Right kidney (tissue), 9 donors: ENCODE results near the gene CHST12.

Experiments used
- DNase-seq: peaks from one replicate; pipeline ENCODE4 v3.0.0-alpha.2; 2016
- long read RNA-seq, 8 donors: transcript quantifications; one replicate each; lab custom pipeline, GENCODE V29; 2026

The CHST12 gene
- long read RNA-seq, donor 1, full-length matches to known transcripts, result 17 of 17 reads
- long read RNA-seq, donor 1, partial matches to known transcripts, result 0 of 17 reads
- long read RNA-seq, donor 1, other reads (novel, unspliced or antisense), result 0 of 17 reads
- long read RNA-seq, donor 2, full-length matches to known transcripts, result 7 of 7 reads
- long read RNA-seq, donor 2, partial matches to known transcripts, result 0 of 7 reads
- long read RNA-seq, donor 2, other reads (novel, unspliced or antisense), result 0 of 7 reads
- long read RNA-seq, donor 3, full-length matches to known transcripts, result 4 of 4 reads
- long read RNA-seq, donor 3, partial matches to known transcripts, result 0 of 4 reads
- long read RNA-seq, donor 3, other reads (novel, unspliced or antisense), result 0 of 4 reads
- long read RNA-seq, donor 4, full-length matches to known transcripts, result 5 of 5 reads
- long read RNA-seq, donor 4, partial matches to known transcripts, result 0 of 5 reads
- long read RNA-seq, donor 4, other reads (novel, unspliced or antisense), result 0 of 5 reads
- long read RNA-seq, donor 5, full-length matches to known transcripts, result 10 of 10 reads
- long read RNA-seq, donor 5, partial matches to known transcripts, result 0 of 10 reads
- long read RNA-seq, donor 5, other reads (novel, unspliced or antisense), result 0 of 10 reads
- long read RNA-seq, donor 6, full-length matches to known transcripts, result 9 of 23 reads
- long read RNA-seq, donor 6, partial matches to known transcripts, result 9 of 23 reads
- long read RNA-seq, donor 6, other reads (novel, unspliced or antisense), result 5 of 23 reads
- long read RNA-seq, donor 7, full-length matches to known transcripts, result 11 of 26 reads
- long read RNA-seq, donor 7, partial matches to known transcripts, result 15 of 26 reads
- long read RNA-seq, donor 7, other reads (novel, unspliced or antisense), result 0 of 26 reads
- long read RNA-seq, donor 8, full-length matches to known transcripts, result 11 of 11 reads
- long read RNA-seq, donor 8, partial matches to known transcripts, result 0 of 11 reads
- long read RNA-seq, donor 8, other reads (novel, unspliced or antisense), result 0 of 11 reads

- DNase-seq, result peak; percentile 87
Observed at GRCh38 chr7:2403014-2403717, at the start of gene CHST12. Gene CHST12, plus strand, starts transcription at chr7:2403611. Its CDS starts 29,029 bp downstream, at chr7:2432640.

GRCh38 chr7:2353936-2354185 lies 49.5 kb upstream of the CHST12 start:
- no peak for DNase-seq

- peak; percentile 100 for DNase-seq
Observed at GRCh38 chr7:2354186-2354938, 49.0 kb upstream of the CHST12 start, which contains the start of gene EIF3B. Gene EIF3B, plus strand, starts transcription at chr7:2354827. Its CDS starts 95 bp downstream, at chr7:2354922.

- DNase-seq, result peak; percentile 56
Observed at GRCh38 chr7:2354939-2355704, 48.3 kb upstream of the CHST12 start.

- no peak for DNase-seq
Observed at GRCh38 chr7:2355705-2356008, 47.8 kb upstream of the CHST12 start.

DNA sequence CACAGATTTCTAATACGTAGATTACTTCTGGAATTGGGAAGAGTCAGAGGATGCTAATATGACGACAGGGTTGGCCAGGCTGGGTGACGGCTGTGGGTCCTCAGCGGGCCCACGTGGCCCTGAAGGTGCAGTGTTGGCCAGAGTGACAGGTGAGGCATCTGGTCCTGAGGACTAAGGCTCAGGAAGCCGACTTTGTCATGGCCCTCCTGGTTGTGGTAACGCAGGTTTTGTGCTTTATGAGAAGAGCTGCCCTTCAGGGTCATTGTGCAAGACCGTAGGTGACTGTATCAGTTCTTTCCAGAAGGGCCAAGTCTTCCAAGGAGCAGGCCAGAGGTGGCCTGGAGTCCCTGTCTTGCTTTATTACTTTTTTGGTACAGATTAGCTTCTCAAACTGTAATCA lies 46.2 kb upstream of the CHST12 start:
- no peak for DNase-seq

- no peak for DNase-seq
Observed at GRCh38 chr7:2357571-2357970, 45.8 kb upstream of the CHST12 start.

GRCh38 chr7:2358968-2359527 lies 44.4 kb upstream of the CHST12 start:
- no peak for DNase-seq

- no peak for DNase-seq
Observed at GRCh38 chr7:2359610-2360009, 43.8 kb upstream of the CHST12 start.

- no peak for DNase-seq
Observed at GRCh38 chr7:2360796-2361195, 42.6 kb upstream of the CHST12 start.

DNA sequence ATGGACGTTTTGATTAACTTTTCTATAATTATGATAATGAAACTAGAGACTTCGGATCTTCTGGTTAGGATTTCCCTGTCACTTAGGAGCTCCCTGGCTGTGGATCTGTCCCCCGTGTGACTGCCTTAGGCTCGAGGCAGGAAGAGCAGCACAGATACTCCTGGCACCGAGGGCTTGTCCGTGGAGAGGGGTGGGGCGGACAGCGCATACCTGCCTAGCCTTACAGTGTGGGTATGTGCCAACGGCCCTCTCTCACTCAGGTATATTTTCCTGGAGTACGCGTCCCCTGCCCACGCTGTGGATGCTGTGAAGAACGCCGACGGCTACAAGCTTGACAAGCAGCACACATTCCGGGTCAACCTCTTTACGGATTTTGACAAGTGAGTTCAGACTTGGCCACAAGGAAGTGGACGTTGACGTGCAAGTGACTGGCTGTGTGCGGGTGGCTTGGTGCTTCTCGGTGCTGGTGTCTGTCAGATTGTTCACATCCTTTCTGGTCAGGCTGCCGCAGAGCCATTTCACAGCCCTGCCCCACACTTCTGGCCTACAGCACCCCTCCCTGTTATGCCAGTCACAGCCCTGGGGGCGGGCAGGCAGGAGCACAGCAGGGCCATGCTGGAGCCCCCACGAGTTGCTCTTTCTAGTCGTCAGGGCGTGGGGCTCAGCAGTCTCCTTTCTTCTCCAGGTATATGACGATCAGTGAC lies 40.9 kb upstream of the CHST12 start:
- no peak for DNase-seq

DNA sequence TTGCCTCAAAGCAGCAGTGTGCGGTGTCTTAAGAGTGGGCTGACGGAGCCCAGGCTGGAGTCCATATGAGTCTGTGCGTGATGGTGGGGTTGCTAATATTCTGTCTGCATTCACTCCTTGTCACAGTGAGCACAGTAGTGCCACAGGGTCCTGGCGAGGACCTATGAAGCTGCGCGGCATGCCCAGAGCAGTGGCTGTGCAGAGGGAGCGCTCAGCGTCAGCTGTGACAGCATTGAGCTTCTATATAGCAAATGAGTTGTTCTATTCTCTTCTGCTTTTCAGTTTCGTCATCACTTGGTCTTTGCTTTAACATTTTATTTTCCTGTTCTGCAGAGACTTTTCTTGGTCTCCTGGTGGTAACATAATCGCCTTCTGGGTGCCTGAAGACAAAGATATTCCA lies 34.3 kb upstream of the CHST12 start:
- no peak for DNase-seq

DNA sequence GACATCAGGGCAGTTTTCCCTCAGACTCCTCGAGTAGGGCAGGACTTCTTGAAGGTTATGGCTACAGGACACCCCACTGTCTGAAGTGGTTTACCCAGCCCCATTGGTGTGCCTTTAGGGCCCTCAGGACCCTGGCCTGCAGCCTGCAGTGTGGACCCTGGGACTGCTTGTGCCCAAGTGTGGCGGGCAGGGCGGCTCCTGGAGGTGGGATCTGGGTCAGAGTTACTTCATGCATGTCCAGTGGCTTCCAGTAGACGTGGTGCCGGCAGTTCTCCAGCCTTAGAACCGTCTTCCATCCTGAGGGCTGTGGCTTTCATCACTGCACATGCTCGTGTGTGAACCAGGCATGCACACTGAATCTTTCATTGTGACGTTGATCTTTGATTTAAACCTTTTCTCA lies 32.1 kb upstream of the CHST12 start:
- no peak for DNase-seq

GRCh38 chr7:2372724-2373123 lies 30.7 kb upstream of the CHST12 start:
- DNase-seq, result no peak

- DNase-seq, result no peak
Observed at GRCh38 chr7:2373124-2373556, 30.3 kb upstream of the CHST12 start.

DNA sequence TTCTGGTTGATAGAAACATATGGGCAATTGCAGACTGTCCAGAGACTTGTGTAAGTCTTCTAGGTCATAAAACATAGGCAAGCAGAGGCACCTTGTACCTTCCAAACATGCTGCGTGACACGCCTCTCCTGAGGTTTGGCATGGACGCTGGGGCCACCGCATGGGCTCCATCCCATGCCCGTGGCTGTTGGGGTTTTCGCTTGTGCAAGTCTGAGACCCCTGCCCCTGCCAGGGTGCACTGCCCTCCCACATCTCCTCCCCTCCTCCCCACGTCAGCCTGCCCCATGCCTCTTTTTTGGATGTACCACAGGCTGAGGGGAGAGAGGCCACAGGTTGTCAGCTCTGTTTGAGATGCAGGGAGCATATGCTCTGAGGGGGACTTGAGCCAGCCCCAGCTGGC lies 29.8 kb upstream of the CHST12 start:
- DNase-seq, result no peak

DNA sequence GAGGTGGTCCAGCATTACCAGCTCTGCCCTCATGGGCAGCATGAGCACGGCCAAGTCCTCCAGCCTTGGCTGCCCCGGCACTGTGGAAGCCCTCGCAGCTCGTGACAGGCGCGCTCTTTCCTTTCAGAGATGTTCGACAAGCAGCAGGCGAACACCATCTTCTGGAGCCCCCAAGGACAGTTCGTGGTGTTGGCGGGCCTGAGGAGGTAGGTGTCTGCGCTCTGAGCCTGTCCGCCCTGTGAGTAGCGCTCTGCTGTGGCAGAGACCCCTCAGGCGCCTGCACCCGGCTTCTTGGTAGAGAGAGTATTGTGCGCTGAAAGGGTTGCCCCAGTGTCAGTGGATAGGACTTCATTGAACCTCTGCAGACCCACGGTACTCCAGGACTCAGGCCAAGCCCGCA lies 29.0 kb upstream of the CHST12 start:
- DNase-seq, result no peak

DNA sequence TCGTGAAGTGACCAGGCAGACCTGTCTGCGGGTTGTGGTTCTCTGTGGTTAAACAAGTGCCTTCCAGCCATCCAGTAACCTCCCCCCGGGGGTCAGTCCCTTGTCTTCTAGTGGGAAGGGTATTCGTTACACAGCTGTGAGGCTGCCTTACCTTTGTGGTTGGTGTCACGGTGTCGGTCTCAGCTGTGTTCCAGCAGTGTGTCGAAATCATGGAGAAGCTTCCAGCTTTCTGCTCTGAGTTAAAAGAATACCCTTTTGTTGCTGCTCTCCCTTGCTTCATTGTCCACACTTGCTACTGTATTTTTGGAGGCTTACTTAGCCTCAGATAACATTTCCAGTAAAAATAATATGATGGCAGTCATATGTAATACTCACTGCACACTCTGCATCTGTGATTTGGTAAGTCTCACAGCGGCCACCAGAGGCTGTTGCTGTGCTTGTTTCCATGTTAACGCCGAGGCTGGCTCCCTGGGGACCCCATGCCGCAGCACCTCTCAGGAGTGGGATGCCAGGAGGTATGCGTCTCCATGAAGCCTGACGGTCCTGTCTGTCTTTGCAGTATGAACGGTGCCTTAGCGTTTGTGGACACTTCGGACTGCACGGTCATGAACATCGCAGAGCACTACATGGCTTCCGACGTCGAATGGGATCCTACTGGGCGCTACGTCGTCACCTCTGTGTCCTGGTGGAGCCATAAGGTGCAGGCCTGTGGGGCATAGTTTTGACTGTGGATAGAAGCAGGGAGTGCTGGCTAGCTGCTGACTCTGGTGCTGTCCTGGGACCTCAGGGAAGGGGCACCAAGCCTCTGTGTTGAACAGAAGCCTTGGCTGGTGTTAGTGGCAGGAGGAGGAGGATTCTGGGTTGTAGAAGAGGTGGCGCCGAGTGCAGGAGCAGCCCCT lies 28.3 kb upstream of the CHST12 start:
- no peak for DNase-seq
